Endodermal cell (in vitro differentiated cells): ENCODE data around the gene C10orf53. TPM values are rescaled to one million over a fixed set of nuclear protein-coding genes. Genes with fewer than 3 reads are reported as not detected.
A peak's percentile ranks its signal among the peaks of the same experiment; 100 is the strongest.

ENCODE experiments used
- DNase-seq: peaks from one replicate; pipeline ENCODE4 v3.0.0-alpha.2; 2017
- H3K27ac ChIP-seq: 2 replicates; pipeline ENCODE4 v1.5.1; 2013; ENCODE audit warnings: mild to moderate bottlenecking, low read depth, low read length, moderate library complexity
- H3K27me3 ChIP-seq: 2 replicates; pipeline ENCODE4 v1.6.1; 2013; ENCODE audit warnings: mild to moderate bottlenecking, low read length, moderate library complexity; ENCODE audit not compliant: insufficient read depth, control insufficient read depth, poor library complexity, severe bottlenecking
- H3K36me3 ChIP-seq: 2 replicates; pipeline ENCODE4 v1.7.0; 2013; ENCODE audit warnings: mild to moderate bottlenecking, low read length, moderate library complexity; ENCODE audit not compliant: control insufficient read depth, insufficient read depth
- H3K4me1 ChIP-seq: one replicate; pipeline ENCODE4 v1.7.0; 2013; ENCODE audit warnings: low read length; ENCODE audit not compliant: control insufficient read depth, insufficient read depth
- H3K4me3 ChIP-seq: 2 replicates; pipeline ENCODE4 v1.5.1; 2013; ENCODE audit warnings: mild to moderate bottlenecking, low read length, moderate library complexity
- H3K9ac ChIP-seq: 2 replicates; pipeline ENCODE4 v1.6.1; 2013; ENCODE audit warnings: mild to moderate bottlenecking, low read length, moderate library complexity; ENCODE audit not compliant: poor library complexity, severe bottlenecking; ENCODE audit errors: extremely low read depth
- H3K9me3 ChIP-seq: 2 replicates; pipeline ENCODE4 v1.6.1; 2013; ENCODE audit warnings: mild to moderate bottlenecking, low read length, moderate library complexity; ENCODE audit not compliant: control insufficient read depth
- H3K27ac Mint-ChIP-seq: 2 replicates; pipeline ENCODE4 v1.8.0; 2020; ENCODE audit warnings: mixed read lengths
- H3K27me3 Mint-ChIP-seq: 2 replicates; pipeline ENCODE4 v1.8.0; 2021; ENCODE audit warnings: mild to moderate bottlenecking, mixed read lengths; ENCODE audit not compliant: insufficient read depth
- H3K36me3 Mint-ChIP-seq: 2 replicates; pipeline ENCODE4 v1.8.0; 2020; ENCODE audit warnings: low read depth, mixed read lengths
- H3K4me1 Mint-ChIP-seq: 2 replicates; pipeline ENCODE4 v1.8.0; 2020; ENCODE audit warnings: mixed read lengths
- H3K4me3 Mint-ChIP-seq: 2 replicates; pipeline ENCODE4 v1.8.0; 2020; ENCODE audit warnings: mild to moderate bottlenecking, moderate library complexity, mixed read lengths
- H3K9me3 Mint-ChIP-seq: 2 replicates; pipeline ENCODE4 v1.8.0; 2020; ENCODE audit warnings: mild to moderate bottlenecking, mixed read lengths
- WGBS, 2 experiments: methylation state at CpG; one replicate each; pipeline versions ENCODE4 v1.1.5 to v1.1.7; 2013; ENCODE audit warnings: missing lambda C conversion rate in 2 of 2, mixed read lengths in 1 of 2; ENCODE audit not compliant: insufficient coverage in 1 of 2, insufficient read length in 1 of 2; 5-methylcytosine and 5-hydroxymethylcytosine counted together
- total RNA-seq, 2 donors: library from RNA; stranded (reverse); fragmentation: NEBNext Ultra II Directional in 1 of 2; extraction: Animal tissue kit (Norgen Biotek cat#: 25700) in 1 of 2; gene quantifications; 2 replicates in 1 of 2; 3 replicates in 1 of 2; pipeline ENCODE4 v1.2.1, GENCODE V29; 2021
- TF ChIP-seq, protein P1 (sequence below): fragments of 200-600 bp; sonication (generic); conservative IDR thresholded peaks from 2 replicates; pipeline ENCODE4 v1.5.0; 2021; ENCODE audit warnings: antibody characterized with exemption, mild to moderate bottlenecking

The C10orf53 gene
- total RNA-seq, 2 donors from 2014 or later: not detected

DNA sequence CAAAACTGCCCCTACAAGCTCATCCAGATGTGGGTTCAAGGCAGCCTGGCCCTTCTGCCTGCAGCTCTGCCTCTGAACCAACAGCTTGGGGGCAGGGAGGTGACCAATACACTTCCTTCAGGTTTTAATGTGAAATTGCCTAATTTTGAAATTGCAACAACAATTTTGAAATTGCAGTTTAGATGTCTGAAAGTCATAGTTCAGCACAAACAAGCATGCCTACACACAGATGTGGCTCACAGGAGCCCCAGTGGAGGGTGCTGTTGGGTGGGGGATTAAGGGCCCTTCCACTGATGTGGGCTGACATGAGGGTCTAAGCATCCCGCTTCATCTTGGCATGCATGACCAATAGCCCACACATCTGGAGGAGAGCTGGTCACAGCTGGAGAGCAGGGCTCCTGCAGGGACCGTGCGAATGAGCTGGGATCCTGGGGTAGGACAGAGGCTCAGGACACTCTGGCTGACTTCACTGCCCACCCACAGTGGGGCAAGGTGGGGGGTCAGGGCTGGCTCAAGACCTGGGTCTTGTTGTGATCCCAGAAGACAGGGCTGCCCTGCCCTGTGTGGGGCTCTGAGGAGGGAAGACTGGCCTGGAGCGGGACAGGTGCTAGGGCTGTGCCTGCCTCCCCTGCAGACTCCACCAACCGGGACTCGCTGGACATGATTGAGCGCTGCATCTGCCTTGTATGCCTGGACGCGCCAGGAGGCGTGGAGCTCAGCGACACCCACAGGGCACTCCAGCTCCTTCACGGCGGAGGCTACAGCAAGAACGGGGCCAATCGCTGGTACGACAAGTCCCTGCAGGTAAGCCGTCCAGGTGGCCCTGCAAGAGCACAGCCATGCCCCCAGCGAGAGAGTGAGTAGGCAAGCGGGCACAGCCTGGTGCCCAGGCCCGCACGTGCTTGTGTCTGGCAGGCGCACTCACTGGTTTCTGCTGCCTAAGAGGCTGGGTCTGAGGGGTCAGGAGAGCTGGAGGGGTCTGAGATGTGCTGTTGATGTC, 33.3 kb upstream of the C10orf53 start:
- Mint-ChIP-seq H3K4me1 (peaks cover 6% of the 10 kb centered on the region), H3K4me3 (no peak overlapping the region), H3K36me3 (no peaks in the 10 kb centered on the region), H3K9me3 (no peaks in the 10 kb centered on the region), H3K27ac (no peak overlapping the region), H3K27me3 (peaks cover 21% of the 10 kb centered on the region)
- no peaks in the 10 kb centered on the region for H3K36me3 ChIP-seq
- no peaks in the 10 kb centered on the region for H3K4me1 ChIP-seq
- DNase-seq: peak; percentile 57
- no peaks in the 10 kb centered on the region for H3K27me3 ChIP-seq
- WGBS, 2 experiments: 91 to 93% methylated on average over 16 to 22 of the region's 22 CpGs
- no peak overlapping the region for H3K4me3 ChIP-seq
- H3K9ac ChIP-seq: no peak overlapping the region
- TF ChIP-seq, protein P1, sequence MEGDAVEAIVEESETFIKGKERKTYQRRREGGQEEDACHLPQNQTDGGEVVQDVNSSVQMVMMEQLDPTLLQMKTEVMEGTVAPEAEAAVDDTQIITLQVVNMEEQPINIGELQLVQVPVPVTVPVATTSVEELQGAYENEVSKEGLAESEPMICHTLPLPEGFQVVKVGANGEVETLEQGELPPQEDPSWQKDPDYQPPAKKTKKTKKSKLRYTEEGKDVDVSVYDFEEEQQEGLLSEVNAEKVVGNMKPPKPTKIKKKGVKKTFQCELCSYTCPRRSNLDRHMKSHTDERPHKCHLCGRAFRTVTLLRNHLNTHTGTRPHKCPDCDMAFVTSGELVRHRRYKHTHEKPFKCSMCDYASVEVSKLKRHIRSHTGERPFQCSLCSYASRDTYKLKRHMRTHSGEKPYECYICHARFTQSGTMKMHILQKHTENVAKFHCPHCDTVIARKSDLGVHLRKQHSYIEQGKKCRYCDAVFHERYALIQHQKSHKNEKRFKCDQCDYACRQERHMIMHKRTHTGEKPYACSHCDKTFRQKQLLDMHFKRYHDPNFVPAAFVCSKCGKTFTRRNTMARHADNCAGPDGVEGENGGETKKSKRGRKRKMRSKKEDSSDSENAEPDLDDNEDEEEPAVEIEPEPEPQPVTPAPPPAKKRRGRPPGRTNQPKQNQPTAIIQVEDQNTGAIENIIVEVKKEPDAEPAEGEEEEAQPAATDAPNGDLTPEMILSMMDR: peak; percentile 25
- no peak overlapping the region for H3K27ac ChIP-seq
- no peaks in the 10 kb centered on the region for H3K9me3 ChIP-seq

DNA sequence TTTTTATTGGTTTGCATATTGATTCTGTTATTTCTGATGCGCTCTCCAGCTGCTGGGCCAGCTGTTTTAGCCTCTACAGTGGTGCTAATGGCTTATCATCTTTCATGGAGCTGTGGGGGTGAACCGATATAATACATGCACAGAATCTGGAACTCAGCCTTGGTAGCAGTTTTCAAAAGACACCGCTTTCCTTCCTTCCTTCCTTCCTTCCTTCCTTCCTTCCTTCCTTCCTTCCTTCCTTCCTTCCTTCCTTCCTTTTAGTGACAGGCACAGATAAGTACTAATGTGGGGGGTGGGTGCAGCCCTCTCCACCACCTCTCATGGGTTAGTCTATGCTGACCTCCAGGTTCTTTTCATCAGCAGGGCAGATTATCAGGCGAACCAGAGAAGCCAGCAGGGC, 31.9 kb upstream of the C10orf53 start:
- DNase-seq: no peak
- TF ChIP-seq, protein P1: no peak
- 87 to 88% methylated on average over 1 to 3 of the region's 4 CpGs for WGBS, 2 experiments
- Histone ChIP-seq H3K27ac (no peak overlapping the region), H3K4me3 (no peak overlapping the region), H3K27me3 (no peaks in the 10 kb centered on the region), H3K9ac (no peak overlapping the region), H3K9me3 (no peaks in the 10 kb centered on the region), H3K36me3 (no peaks in the 10 kb centered on the region), H3K4me1 (no peaks in the 10 kb centered on the region)
- Mint-ChIP-seq H3K27me3 (peaks cover 20% of the 10 kb centered on the region), H3K9me3 (no peaks in the 10 kb centered on the region), H3K4me1 (peaks cover 9% of the 10 kb centered on the region), H3K4me3 (no peak overlapping the region), H3K36me3 (no peaks in the 10 kb centered on the region), H3K27ac (no peak overlapping the region)

DNA sequence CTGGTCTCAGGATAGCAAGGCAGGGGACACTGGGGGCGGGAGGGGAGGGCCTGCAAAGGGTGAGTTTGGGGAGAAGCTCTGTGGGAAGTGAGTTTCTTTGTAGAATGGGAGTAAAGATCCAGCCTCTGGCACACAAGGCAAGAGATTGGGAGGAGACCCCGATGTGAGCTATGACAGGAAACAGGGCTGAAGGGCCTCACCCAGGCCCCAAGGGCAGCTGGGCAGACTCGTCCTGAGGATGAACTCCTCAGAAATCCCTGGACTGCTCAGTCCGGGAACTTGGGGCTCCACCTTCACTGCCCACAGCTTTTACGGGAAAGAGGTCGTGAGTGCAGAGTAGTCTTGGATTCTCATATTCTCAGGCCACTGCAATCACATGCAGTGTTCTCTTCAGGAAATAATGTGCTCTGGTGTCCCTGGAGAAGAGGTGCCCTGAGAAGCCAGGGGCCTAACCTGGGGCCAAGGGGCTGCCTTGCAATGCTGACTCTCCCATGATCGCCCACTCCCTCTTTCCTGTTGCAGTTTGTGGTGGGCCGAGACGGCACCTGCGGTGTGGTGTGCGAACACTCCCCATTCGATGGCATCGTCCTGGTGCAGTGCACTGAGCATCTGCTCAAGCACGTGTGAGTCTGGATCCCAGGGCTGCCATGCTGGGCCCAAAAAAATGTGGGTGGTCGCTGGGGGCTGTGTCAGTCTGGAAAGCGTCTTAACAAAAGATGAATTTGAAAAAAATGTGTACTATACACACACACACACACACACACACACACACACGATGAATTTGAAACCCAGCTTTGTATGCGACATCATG, 31.3 kb upstream of the C10orf53 start:
- Mint-ChIP-seq H3K4me1 (peaks cover 15% of the 10 kb centered on the region), H3K9me3 (no peaks in the 10 kb centered on the region), H3K36me3 (no peaks in the 10 kb centered on the region), H3K27ac (no peak overlapping the region), H3K27me3 (peaks cover 25% of the 10 kb centered on the region), H3K4me3 (no peak overlapping the region)
- WGBS, 2 experiments: 86 to 91% methylated on average over 11 to 17 of the region's 18 CpGs
- H3K9me3 ChIP-seq: no peaks in the 10 kb centered on the region
- no peak overlapping the region for H3K9ac ChIP-seq
- H3K27me3 ChIP-seq: no peaks in the 10 kb centered on the region
- H3K4me1 ChIP-seq: no peaks in the 10 kb centered on the region
- H3K36me3 ChIP-seq: no peaks in the 10 kb centered on the region
- no peak overlapping the region for H3K27ac ChIP-seq
- TF ChIP-seq, protein P1: no peak
- no peak overlapping the region for H3K4me3 ChIP-seq
- peak; percentile 32 for DNase-seq
